Measurements from ENCODE around the gene LHX8.

Gene LHX8

DNA sequence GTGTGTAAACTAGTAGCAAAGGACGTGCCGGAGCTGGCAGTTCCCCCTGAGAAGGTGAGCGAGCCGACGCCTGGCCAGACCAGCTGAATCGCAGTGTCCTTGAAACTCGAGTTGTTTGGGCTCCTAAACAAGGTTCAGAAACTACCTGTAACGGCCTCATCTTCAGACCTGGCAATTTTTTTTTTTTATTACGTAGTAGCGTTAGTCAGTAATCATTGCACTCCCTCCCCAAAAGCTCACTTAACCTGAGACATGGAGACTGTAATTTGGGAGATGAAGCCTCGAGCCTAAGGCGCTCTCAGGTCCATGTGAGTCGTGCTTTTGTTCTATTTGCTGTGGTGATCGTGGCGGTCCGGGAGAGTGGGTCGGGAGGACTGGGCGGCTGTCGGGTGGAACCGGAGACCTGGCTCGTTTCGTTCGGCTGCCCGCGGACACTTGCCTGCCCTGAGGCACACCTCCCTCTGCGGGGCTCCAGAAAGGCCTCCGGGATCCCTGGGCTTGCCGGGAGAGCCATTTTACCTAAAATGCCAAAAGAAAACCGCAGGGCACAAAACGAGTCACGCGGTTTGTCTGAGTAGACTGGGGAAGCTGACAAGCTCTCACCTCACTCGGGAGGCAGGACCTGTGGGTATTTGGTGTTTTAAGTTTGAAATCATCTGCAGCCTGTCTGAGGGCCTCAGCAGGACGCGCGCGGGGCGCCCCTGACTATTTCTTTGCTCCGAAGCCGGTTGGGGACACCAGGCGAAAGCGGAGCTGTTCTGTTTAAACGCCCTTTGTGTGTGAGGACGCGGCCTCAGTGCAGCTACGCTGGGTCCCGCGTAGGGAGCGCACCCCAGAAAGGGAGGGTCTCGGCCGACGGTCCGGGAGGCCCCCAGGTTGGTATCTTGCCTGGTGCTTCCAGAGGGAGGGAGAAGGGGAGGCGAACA, 722 bp downstream of the LHX8 start:
- H3K36me3 ChIP-seq (ENCODE audit: control insufficient read depth, insufficient read depth, low read length): no peaks in the 10 kb centered on the region
- 0 to 1% methylated on average over 42 to 46 of the region's 54 CpGs for WGBS, 2 experiments (ENCODE audit: insufficient coverage in 2 of 2)
- peak overlapping the region; percentile 49 for H3K4me3 ChIP-seq (ENCODE audit: extremely low read depth, insufficient read depth, low read length, poor library complexity, severe bottlenecking)
- peak overlapping the region; percentile 85 for H3K27ac ChIP-seq (ENCODE audit: low read depth, low read length, severe bottlenecking)
- H3K9me3 ChIP-seq (ENCODE audit: control insufficient read depth, low read length): no peaks in the 10 kb centered on the region
- peaks cover 7% of the 10 kb centered on the region for H3K4me1 ChIP-seq (ENCODE audit: control insufficient read depth, insufficient read depth, low read length, poor library complexity, severe bottlenecking)

DNA sequence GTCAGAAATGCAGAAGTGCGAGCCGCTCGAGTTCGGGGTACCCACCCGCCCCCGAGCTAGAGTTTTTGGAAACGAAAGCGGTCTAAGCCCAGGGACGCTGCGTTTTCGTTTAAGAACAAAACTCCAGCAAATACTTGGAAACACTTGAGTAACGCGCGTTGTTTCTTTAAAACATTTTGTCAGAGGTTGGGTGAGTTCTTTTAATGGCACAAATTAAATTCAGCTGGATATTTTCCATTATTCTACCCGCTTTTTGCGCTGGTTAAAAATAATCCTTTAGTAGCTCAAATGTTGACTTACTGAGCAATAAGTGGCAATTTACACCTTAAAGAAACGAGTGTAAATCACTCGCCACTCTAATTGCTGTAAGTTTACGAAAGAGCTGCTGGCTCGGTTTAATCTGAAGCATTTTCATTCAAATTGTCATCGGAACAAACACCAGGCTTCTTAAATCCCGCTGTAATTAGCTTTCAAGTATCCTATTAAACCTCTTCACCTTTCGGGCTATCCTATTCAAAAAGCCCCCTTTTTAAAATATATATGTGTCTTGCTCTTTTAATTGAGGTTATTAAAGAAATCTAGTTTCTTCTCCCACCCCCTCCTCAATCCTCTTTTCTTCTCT, 1.5 kb downstream of the LHX8 start:
- Histone ChIP-seq H3K27ac (ENCODE audit: low read depth, low read length, severe bottlenecking) (no peak overlapping the region), H3K9me3 (ENCODE audit: control insufficient read depth, low read length) (no peaks in the 10 kb centered on the region), H3K36me3 (ENCODE audit: control insufficient read depth, insufficient read depth, low read length) (no peaks in the 10 kb centered on the region), H3K4me1 (ENCODE audit: control insufficient read depth, insufficient read depth, low read length, poor library complexity, severe bottlenecking) (no peaks in the 10 kb centered on the region), H3K4me3 (ENCODE audit: extremely low read depth, insufficient read depth, low read length, poor library complexity, severe bottlenecking) (peak overlapping the region; percentile 49)
- 0% methylated on average over 15 to 19 of the region's 23 CpGs for WGBS, 2 experiments (ENCODE audit: insufficient coverage in 2 of 2)

- H3K27ac ChIP-seq (ENCODE audit: low read depth, low read length, severe bottlenecking): peak overlapping the region; percentile 19
- no peaks in the 10 kb centered on the region for H3K9me3 ChIP-seq (ENCODE audit: control insufficient read depth, low read length)
- peak overlapping the region; percentile 49 for H3K4me3 ChIP-seq (ENCODE audit: extremely low read depth, insufficient read depth, low read length, poor library complexity, severe bottlenecking)
- WGBS, 2 experiments (ENCODE audit: insufficient coverage in 2 of 2): 1 to 2% methylated on average over 33 to 47 of the region's 64 CpGs
- H3K36me3 ChIP-seq (ENCODE audit: control insufficient read depth, insufficient read depth, low read length): no peaks in the 10 kb centered on the region
- H3K4me1 ChIP-seq (ENCODE audit: control insufficient read depth, insufficient read depth, low read length, poor library complexity, severe bottlenecking): no peaks in the 10 kb centered on the region
Measured at GRCh38 chr1:75136195-75136815, 2.1 kb downstream of the LHX8 start.

DNA sequence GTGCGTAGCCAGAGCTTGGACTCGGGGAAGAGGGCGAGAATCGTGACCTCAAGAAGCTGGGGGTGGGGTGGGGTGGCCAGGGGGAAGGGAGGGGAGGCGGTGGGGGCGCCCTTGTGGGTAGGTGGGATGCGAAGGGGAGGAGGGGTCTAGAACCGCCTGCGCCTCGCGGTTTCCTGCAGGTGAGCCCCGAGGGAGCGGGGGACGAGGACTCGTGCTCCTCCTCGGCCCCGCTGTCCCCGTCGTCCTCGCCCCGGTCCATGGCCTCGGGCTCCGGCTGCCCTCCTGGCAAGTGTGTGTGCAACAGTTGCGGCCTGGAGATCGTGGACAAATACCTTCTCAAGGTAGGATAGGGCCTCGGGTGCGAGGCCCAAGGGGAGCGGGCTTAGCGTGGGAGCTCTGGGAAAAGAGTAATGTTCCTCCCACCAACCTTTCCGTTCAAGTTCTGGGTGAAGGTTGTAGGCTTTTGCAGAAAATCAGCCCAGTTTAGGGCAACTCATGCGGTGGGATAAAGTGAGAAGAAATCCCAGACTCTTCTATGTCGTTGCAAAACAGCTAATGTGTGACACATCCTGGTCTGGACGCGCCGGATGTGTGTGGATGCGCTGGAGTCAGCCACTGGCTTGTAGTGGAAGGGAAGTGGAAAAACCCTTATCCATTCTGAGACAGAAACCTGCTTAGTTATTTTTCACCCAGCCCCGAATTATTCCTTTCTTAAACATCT, 2.9 kb downstream of the LHX8 start:
- Histone ChIP-seq H3K36me3 (ENCODE audit: control insufficient read depth, insufficient read depth, low read length) (no peaks in the 10 kb centered on the region), H3K27ac (ENCODE audit: low read depth, low read length, severe bottlenecking) (peak overlapping the region; percentile 70), H3K9me3 (ENCODE audit: control insufficient read depth, low read length) (no peaks in the 10 kb centered on the region), H3K4me3 (ENCODE audit: extremely low read depth, insufficient read depth, low read length, poor library complexity, severe bottlenecking) (peak overlapping the region; percentile 49), H3K4me1 (ENCODE audit: control insufficient read depth, insufficient read depth, low read length, poor library complexity, severe bottlenecking) (no peaks in the 10 kb centered on the region)
- 1 to 4% methylated on average over 10 to 18 of the region's 37 CpGs for WGBS, 2 experiments (ENCODE audit: insufficient coverage in 2 of 2)

GRCh38 chr1:75152092-75152491, 17.9 kb downstream of the LHX8 start:
- H3K36me3 ChIP-seq (ENCODE audit: control insufficient read depth, insufficient read depth, low read length): peaks cover 32% of the 10 kb centered on the region
- H3K27ac ChIP-seq (ENCODE audit: low read depth, low read length, severe bottlenecking): no peak overlapping the region
- H3K4me1 ChIP-seq (ENCODE audit: control insufficient read depth, insufficient read depth, low read length, poor library complexity, severe bottlenecking): no peaks in the 10 kb centered on the region
- H3K4me3 ChIP-seq (ENCODE audit: extremely low read depth, insufficient read depth, low read length, poor library complexity, severe bottlenecking): no peak overlapping the region
- WGBS, 2 experiments (ENCODE audit: insufficient coverage in 2 of 2): no CpG with 5 or more reads among the region's 2 CpGs
- H3K9me3 ChIP-seq (ENCODE audit: control insufficient read depth, low read length): no peaks in the 10 kb centered on the region

DNA sequence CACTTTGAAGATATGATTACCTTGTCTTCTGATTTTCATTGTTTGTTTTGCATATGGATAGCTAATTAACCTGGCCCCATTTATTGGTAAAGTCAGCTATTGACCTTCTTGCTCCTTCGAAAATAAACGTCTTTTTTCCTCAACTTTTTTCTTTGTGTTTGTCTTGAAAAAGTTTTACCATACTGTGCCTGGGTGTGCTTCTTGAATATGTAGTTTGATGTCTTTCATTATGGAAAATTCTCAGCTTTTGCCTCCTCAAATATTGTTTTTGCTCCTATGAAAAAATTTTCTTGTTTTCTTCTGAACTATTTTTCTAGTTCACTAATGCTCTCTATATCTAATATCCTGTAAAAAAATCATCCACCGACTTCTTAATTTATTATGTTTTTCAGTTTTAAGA, 25.0 kb downstream of the LHX8 start:
- Histone ChIP-seq H3K27ac (ENCODE audit: low read depth, low read length, severe bottlenecking) (no peak overlapping the region), H3K4me3 (ENCODE audit: extremely low read depth, insufficient read depth, low read length, poor library complexity, severe bottlenecking) (no peak overlapping the region), H3K36me3 (ENCODE audit: control insufficient read depth, insufficient read depth, low read length) (peaks cover 13% of the 10 kb centered on the region), H3K4me1 (ENCODE audit: control insufficient read depth, insufficient read depth, low read length, poor library complexity, severe bottlenecking) (no peaks in the 10 kb centered on the region), H3K9me3 (ENCODE audit: control insufficient read depth, low read length) (no peaks in the 10 kb centered on the region)
- WGBS, 2 experiments (ENCODE audit: insufficient coverage in 2 of 2): 100% methylated on average over 1 of the region's 3 CpGs; no CpG with 5 or more reads in 1 of the 2 experiments

GRCh38 chr1:75165264-75165663, 31.1 kb downstream of the LHX8 start:
- Histone ChIP-seq H3K4me3 (ENCODE audit: extremely low read depth, insufficient read depth, low read length, poor library complexity, severe bottlenecking) (no peak overlapping the region), H3K27ac (ENCODE audit: low read depth, low read length, severe bottlenecking) (no peak overlapping the region), H3K9me3 (ENCODE audit: control insufficient read depth, low read length) (no peaks in the 10 kb centered on the region), H3K4me1 (ENCODE audit: control insufficient read depth, insufficient read depth, low read length, poor library complexity, severe bottlenecking) (no peaks in the 10 kb centered on the region), H3K36me3 (ENCODE audit: control insufficient read depth, insufficient read depth, low read length) (no peaks in the 10 kb centered on the region)

DNA sequence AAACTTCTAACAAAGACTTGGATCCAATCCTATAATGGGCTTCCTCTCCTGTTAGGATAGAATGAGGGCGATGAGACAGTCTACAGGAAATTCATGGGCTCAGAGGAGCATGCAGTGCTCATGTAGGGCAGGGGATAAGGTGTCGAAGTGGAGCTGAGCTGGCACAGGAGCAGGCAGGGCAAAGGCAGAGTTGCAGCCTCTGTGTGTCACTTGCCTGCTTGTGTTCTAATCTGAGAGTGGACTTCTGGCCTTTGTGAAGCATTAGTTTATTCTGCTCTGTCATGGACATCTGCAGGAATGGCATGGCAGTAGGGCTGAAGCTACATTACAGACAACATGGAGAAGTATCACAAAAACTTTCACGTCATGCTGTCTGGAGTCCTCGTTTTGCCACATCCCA, 32.6 kb downstream of the LHX8 start:
- no peak overlapping the region for H3K27ac ChIP-seq (ENCODE audit: low read depth, low read length, severe bottlenecking)
- H3K4me1 ChIP-seq (ENCODE audit: control insufficient read depth, insufficient read depth, low read length, poor library complexity, severe bottlenecking): no peaks in the 10 kb centered on the region
- no peak overlapping the region for H3K4me3 ChIP-seq (ENCODE audit: extremely low read depth, insufficient read depth, low read length, poor library complexity, severe bottlenecking)
- H3K9me3 ChIP-seq (ENCODE audit: control insufficient read depth, low read length): no peaks in the 10 kb centered on the region
- H3K36me3 ChIP-seq (ENCODE audit: control insufficient read depth, insufficient read depth, low read length): no peaks in the 10 kb centered on the region
- WGBS, 2 experiments (ENCODE audit: insufficient coverage in 2 of 2): 86 to 96% methylated on average over 3 to 4 of the region's 4 CpGs

DNA sequence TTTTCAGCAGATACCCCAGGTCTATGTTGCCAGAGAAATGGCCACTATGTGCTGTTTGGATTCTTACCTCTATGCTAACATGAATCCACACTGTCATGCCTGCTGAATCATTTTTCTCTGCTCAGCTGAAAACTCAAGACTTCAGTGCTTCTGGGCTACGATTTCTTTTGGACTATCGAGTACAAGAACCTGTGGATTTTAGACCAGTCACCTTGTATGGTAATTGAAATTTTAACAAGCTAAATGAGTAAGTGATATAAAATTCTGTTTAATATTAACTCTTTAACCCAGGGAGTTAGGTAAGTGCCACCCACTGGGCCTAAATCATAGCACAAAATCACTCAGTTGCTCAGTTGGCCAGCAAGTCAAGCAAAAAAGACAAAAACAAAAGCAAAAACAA, 35.8 kb downstream of the LHX8 start:
- WGBS, 2 experiments (ENCODE audit: insufficient coverage in 2 of 2): 100% methylated on average over 1 of the region's 2 CpGs; no CpG with 5 or more reads in 1 of the 2 experiments
- no peaks in the 10 kb centered on the region for H3K4me1 ChIP-seq (ENCODE audit: control insufficient read depth, insufficient read depth, low read length, poor library complexity, severe bottlenecking)
- H3K9me3 ChIP-seq (ENCODE audit: control insufficient read depth, low read length): no peaks in the 10 kb centered on the region

GRCh38 chr1:75170981-75171380, 36.8 kb downstream of the LHX8 start:
- WGBS, 2 experiments (ENCODE audit: insufficient coverage in 2 of 2): no CpG with 5 or more reads among the region's 2 CpGs
- H3K27ac ChIP-seq (ENCODE audit: low read depth, low read length, severe bottlenecking): no peak overlapping the region

More for the DNA sequence above, 35.8 kb downstream of the LHX8 start:
- Histone ChIP-seq H3K36me3 (ENCODE audit: control insufficient read depth, insufficient read depth, low read length) (no peaks in the 10 kb centered on the region), H3K4me3 (ENCODE audit: extremely low read depth, insufficient read depth, low read length, poor library complexity, severe bottlenecking) (no peak overlapping the region), H3K27ac (ENCODE audit: low read depth, low read length, severe bottlenecking) (no peak overlapping the region)

More at GRCh38 chr1:75170981-75171380, 36.8 kb downstream of the LHX8 start:
- no peaks in the 10 kb centered on the region for H3K36me3 ChIP-seq (ENCODE audit: control insufficient read depth, insufficient read depth, low read length)
- H3K4me1 ChIP-seq (ENCODE audit: control insufficient read depth, insufficient read depth, low read length, poor library complexity, severe bottlenecking): no peaks in the 10 kb centered on the region
- H3K9me3 ChIP-seq (ENCODE audit: control insufficient read depth, low read length): no peaks in the 10 kb centered on the region
- H3K4me3 ChIP-seq (ENCODE audit: extremely low read depth, insufficient read depth, low read length, poor library complexity, severe bottlenecking): no peak overlapping the region
